DOHH2 (cell line): ENCODE measurements around the gene BPIFB2.

ENCODE experiments used
- H3F3A ChIP-seq: fragments of 200-600 bp; sonication (generic), shearing (Covaris generic); 2 replicates; pipeline ENCODE4 v1.6.0; 2016; ENCODE audit warnings: antibody characterized with exemption, mild to moderate bottlenecking; ENCODE audit not compliant: control insufficient read depth, insufficient read depth
- H3K27ac ChIP-seq: fragments of 200-600 bp; sonication (generic); 2 replicates; pipeline ENCODE4 v1.5.1; 2014; ENCODE audit warnings: low read depth, mild to moderate bottlenecking, low read length, moderate library complexity
- H3K27me3 ChIP-seq: fragments of 200-600 bp; sonication (generic); 2 replicates; pipeline ENCODE4 v1.6.1; 2014; ENCODE audit warnings: mild to moderate bottlenecking, low read length, mixed read lengths; ENCODE audit not compliant: control insufficient read depth
- H3K36me3 ChIP-seq: fragments of 200-600 bp; sonication (generic); 2 replicates; pipeline ENCODE4 v1.6.1; 2014; ENCODE audit warnings: mild to moderate bottlenecking, low read length, moderate library complexity, mixed read lengths; ENCODE audit not compliant: control insufficient read depth
- H3K4me1 ChIP-seq: fragments of 200-600 bp; sonication (generic); 2 replicates; pipeline ENCODE4 v1.6.1; 2014; ENCODE audit warnings: mild to moderate bottlenecking, low read length, mixed read lengths; ENCODE audit not compliant: control insufficient read depth
- H3K4me2 ChIP-seq: fragments of 200-600 bp; sonication (generic); 2 replicates; pipeline ENCODE4 v1.6.0; 2014; ENCODE audit warnings: mild to moderate bottlenecking, low read length, moderate library complexity
- H3K4me3 ChIP-seq: fragments of 200-600 bp; sonication (generic); 2 replicates; pipeline ENCODE4 v1.5.1; 2014; ENCODE audit warnings: mild to moderate bottlenecking, low read length, mixed read lengths
- H3K79me2 ChIP-seq: fragments of 200-600 bp; sonication (generic); 2 replicates; pipeline ENCODE4 v1.6.1; 2014; ENCODE audit warnings: mild to moderate bottlenecking, low read length, mixed read lengths; ENCODE audit not compliant: control insufficient read depth
- H3K9me2 ChIP-seq: fragments of 200-600 bp; sonication (generic); replicated peaks from 2 replicates; pipeline ENCODE4 v1.6.1; 2014; ENCODE audit warnings: mild to moderate bottlenecking, low read length, mixed read lengths; ENCODE audit not compliant: control insufficient read depth
- H3K9me3 ChIP-seq: fragments of 200-600 bp; sonication (generic); 2 replicates; pipeline ENCODE4 v1.6.1; 2014; ENCODE audit warnings: antibody characterized with exemption, low read length, mixed read lengths; ENCODE audit not compliant: control insufficient read depth, insufficient read depth
- H4K20me1 ChIP-seq: fragments of 200-600 bp; sonication (generic); 2 replicates; pipeline ENCODE4 v1.6.0; 2014; ENCODE audit warnings: low read depth, mild to moderate bottlenecking, antibody characterized with exemption, low read length, moderate library complexity; ENCODE audit not compliant: control insufficient read depth, insufficient read depth
- EZH2phosphoT487 ChIP-seq: fragments of 200-600 bp; sonication (generic); IDR thresholded peaks from 2 replicates; pipeline ENCODE4 v1.6.1; 2017; ENCODE audit warnings: borderline replicate concordance, mild to moderate bottlenecking, antibody characterized with exemption, low read length, moderate library complexity, mixed read lengths
- TF ChIP-seq, protein P1 (sequence below): fragments of 200-600 bp; sonication (generic); IDR thresholded peaks from one replicate; pipeline ENCODE4 v1.5.1; 2014; ENCODE audit warnings: antibody characterized with exemption, mild to moderate bottlenecking, low read depth, low read length; ENCODE audit not compliant: poor library complexity, severe bottlenecking

Gene BPIFB2

DNA sequence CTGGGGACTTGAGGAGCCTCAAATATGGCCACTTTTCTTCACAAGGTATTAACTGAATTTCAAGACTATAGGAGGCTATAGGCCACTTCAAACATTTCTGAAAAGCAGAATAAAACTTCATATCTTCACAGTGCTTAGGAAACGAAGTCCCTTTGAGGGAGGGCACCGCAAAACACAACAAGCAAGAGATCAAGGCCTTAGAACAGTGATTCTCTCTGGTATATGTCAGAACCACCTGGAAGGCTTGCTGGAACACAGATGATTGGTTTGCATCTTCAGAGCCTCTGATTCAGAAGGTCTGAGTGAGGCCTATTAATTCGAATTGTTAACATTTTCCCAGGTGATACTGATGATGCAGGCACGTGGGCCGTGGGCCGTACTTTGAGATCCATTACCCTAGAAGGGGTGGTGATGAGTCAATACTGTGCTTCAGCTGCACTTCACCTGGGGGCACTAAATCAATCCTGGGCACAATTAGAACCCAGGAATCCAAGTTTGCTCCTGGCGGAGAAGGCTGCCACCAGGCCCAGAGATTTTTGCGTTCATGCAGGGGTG lies 13.9 kb upstream of the BPIFB2 start:
- H3K4me1 ChIP-seq, result no peaks in the 10 kb centered on the region
- no peak overlapping the region for H3K4me3 ChIP-seq
- H3K27me3 ChIP-seq, result peaks cover 5% of the 10 kb centered on the region; the same call in 1 of the 2 replicates
- H3K9me3 ChIP-seq, result peaks cover 7% of the 10 kb centered on the region; the same call in 1 of the 2 replicates
- no peak overlapping the region for H3K4me2 ChIP-seq
- no peaks in the 10 kb centered on the region for H3K9me2 ChIP-seq
- H3K27ac ChIP-seq, result no peak overlapping the region
- H3K36me3 ChIP-seq, result no peaks in the 10 kb centered on the region
- no peak for TF ChIP-seq EZH2phosphoT487
- TF ChIP-seq, protein P1, sequence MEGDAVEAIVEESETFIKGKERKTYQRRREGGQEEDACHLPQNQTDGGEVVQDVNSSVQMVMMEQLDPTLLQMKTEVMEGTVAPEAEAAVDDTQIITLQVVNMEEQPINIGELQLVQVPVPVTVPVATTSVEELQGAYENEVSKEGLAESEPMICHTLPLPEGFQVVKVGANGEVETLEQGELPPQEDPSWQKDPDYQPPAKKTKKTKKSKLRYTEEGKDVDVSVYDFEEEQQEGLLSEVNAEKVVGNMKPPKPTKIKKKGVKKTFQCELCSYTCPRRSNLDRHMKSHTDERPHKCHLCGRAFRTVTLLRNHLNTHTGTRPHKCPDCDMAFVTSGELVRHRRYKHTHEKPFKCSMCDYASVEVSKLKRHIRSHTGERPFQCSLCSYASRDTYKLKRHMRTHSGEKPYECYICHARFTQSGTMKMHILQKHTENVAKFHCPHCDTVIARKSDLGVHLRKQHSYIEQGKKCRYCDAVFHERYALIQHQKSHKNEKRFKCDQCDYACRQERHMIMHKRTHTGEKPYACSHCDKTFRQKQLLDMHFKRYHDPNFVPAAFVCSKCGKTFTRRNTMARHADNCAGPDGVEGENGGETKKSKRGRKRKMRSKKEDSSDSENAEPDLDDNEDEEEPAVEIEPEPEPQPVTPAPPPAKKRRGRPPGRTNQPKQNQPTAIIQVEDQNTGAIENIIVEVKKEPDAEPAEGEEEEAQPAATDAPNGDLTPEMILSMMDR, result no peak
- no peaks in the 10 kb centered on the region for H4K20me1 ChIP-seq
- H3F3A ChIP-seq, result no peaks in the 10 kb centered on the region
- no peaks in the 10 kb centered on the region for H3K79me2 ChIP-seq

DNA sequence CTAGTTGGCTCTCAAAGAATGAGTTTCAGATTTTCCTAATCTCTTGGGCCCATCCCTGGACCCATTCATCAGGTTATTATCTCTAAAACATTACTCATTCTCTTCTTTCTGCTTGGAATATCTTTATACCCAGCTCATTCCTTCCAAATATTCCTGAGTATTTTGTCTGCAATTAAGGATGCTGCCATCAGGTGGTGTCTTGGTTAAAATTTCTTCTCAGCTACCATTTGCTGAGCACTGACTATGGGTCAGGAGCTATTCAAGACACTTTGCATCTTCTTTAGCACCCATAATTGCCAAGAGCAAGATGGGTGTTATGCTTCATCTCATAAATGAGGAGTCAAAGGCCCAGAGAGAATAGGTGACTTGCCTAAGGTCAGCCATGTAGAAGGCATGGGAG lies 11.7 kb upstream of the BPIFB2 start:
- H3K9me3 ChIP-seq, result peaks cover 7% of the 10 kb centered on the region; the same call in 1 of the 2 replicates
- no peak for TF ChIP-seq EZH2phosphoT487
- TF ChIP-seq, protein P1, result no peak
- H3K4me1 ChIP-seq, result no peaks in the 10 kb centered on the region
- H3K4me3 ChIP-seq, result no peak overlapping the region
- no peak overlapping the region for H3K27ac ChIP-seq
- no peaks in the 10 kb centered on the region for H3K36me3 ChIP-seq
- H3K4me2 ChIP-seq, result no peak overlapping the region
- no peaks in the 10 kb centered on the region for H3K79me2 ChIP-seq
- H4K20me1 ChIP-seq, result no peaks in the 10 kb centered on the region
- H3F3A ChIP-seq, result no peaks in the 10 kb centered on the region
- no peaks in the 10 kb centered on the region for H3K9me2 ChIP-seq
- peaks cover 5% of the 10 kb centered on the region; the same call in 1 of the 2 replicates for H3K27me3 ChIP-seq

GRCh38 chr20:32997431-32997830 lies 10.1 kb upstream of the BPIFB2 start:
- Histone ChIP-seq H3K4me1 (no peaks in the 10 kb centered on the region), H3K9me3 (peaks cover 7% of the 10 kb centered on the region; the same call in 1 of the 2 replicates), H3K27ac (no peak overlapping the region), H3K27me3 (no peaks in the 10 kb centered on the region; the same call in 1 of the 2 replicates), H3K4me2 (no peak overlapping the region), H3K36me3 (no peaks in the 10 kb centered on the region), H3K4me3 (no peak overlapping the region), H3F3A (no peaks in the 10 kb centered on the region), H4K20me1 (no peaks in the 10 kb centered on the region), H3K9me2 (no peaks in the 10 kb centered on the region), H3K79me2 (no peaks in the 10 kb centered on the region)
- TF ChIP-seq, protein P1, result no peak
- TF ChIP-seq EZH2phosphoT487, result no peak
